ENCODE results near the gene NPTXR.
A peak's percentile ranks its signal among the peaks of the same experiment; 100 is the strongest.
"Not testable (repeated sequence)": the region's sequence is repeated elsewhere in the genome, so short reads cannot be mapped to it uniquely, and the experiment has no call there.

Gene NPTXR

DNA sequence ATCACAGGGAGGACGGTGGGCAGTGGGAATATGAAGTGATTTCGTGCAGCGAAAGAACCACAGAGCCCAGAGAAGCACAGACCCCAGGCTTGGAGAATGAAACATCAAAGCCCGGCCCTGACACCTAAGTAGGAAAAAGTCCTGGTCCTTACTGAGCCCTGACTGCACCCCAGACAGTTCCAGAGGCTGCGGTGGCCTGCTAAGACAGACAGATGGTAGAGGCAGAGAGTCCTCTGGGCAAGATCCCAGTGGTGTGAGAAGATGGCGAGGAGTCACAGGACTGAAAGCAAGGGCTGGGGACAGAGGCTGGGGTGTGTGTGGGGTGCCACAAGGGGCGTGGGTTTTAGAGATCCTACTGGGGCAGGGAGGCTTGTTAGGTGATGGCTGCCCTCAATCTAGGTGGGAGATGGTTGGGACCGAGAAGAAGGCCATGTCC lies 24.5 kb upstream of the NPTXR start:
- no peak for DNase-seq

DNA sequence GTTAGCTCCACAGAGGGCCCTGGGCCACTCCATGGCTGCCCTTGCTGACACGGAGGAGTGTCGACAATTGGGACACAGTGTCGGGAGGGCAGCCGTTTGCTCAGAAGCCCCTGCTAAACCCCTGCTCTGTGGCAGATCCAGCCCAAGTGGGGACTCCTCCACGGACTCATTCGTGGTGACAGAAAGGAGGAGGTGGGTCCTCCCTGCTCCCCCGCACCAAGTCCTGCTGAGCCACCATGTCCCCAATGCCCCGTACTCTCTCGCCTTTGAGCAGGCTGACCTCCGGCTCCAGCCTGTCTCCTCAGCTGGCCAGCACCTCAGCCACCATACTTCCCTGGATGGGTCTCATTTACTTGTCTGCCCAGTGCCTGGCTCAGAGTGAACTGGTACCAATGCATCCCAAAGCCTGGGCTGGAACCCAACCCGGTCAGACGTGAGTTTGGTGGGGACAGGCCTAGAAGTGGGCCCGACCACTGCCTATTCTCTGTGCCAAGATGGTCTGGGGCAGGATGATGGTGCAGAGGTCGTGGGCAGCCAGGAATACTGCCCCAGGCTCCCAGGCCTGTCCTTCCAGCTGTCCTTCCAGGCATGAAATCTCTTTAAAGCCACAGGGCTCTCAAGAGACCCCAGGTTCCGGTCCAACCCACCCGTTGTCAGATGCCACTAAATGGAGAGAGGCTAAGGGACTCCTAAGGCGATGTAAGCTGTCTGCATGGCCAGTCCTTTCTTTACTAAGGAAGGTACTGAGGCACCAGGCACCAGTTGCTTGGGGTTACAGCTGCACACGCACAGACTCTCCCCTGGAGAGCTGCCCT lies 23.9 kb upstream of the NPTXR start:
- no peak for DNase-seq

DNA sequence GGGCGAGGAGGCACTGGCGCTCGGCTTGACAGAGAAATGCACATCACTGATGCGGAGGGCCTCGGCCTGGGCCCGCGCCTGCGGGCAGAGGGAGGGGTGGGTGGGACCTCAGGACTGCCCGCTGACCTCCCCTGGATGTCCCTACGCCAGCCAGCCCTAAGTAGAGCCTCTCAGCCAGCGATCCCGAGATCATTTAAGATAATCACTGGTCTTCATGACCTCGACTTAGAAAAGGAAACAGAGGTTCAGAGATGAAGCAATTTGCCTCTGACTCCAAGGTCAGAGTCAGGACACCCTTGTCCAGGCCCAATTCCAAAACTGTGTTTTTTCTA lies 23.3 kb upstream of the NPTXR start:
- DNase-seq, result no peak

DNA sequence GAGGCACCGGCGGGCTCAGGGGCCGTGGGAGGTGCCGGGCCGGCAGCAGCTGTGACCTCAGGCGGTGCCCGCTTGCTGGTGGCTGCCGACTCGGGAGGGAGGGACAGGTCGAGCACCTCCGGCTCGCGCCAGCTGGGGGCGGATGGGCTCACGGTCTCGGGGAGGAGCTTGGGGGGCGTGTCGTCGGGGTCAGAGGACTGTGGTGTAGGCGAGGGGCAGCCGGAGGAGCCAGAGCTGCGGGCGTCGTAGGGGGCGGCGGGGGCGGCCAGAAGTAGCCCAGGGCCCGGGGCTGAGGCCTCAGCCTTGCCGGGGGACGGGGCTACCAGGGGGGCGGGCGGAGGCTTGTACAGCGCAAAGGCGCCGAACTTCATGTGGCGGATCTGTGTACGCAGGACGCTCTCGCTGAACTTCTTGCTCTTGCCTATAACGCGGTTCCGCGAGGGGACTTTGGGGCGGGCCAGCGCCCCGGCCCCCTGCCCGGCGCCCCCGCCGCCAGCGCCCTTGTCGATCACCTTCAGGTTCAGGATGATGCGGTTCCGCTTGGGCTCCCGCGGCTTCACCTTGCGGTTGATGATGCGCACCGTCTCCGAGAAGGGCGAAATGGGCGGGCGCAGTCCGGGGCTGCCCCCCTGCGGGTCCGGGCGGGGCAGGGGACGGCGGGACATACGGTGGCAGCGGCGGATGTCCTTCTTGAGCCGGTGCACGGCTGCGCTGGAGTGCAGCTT lies 22.7 kb upstream of the NPTXR start:
- no peak for DNase-seq

DNA sequence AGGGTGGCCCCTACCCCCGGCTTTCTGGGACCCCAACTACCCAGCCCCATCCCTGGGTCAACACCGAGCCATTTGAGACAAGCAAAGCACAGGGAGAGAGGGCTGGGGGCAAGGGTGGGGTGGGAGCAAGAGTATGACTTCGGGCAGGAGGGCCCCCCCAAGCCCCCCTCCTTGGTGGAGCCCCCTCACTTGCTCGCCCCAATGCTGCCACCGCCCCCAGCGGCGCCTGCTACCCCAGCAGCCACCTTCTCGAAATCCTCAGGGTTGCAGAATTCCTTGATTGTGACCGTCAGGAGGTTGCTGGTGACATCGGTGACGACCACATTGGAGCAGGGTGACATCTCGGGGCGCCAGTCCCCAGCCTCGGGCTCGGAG lies 22.2 kb upstream of the NPTXR start:
- no peak for DNase-seq

DNA sequence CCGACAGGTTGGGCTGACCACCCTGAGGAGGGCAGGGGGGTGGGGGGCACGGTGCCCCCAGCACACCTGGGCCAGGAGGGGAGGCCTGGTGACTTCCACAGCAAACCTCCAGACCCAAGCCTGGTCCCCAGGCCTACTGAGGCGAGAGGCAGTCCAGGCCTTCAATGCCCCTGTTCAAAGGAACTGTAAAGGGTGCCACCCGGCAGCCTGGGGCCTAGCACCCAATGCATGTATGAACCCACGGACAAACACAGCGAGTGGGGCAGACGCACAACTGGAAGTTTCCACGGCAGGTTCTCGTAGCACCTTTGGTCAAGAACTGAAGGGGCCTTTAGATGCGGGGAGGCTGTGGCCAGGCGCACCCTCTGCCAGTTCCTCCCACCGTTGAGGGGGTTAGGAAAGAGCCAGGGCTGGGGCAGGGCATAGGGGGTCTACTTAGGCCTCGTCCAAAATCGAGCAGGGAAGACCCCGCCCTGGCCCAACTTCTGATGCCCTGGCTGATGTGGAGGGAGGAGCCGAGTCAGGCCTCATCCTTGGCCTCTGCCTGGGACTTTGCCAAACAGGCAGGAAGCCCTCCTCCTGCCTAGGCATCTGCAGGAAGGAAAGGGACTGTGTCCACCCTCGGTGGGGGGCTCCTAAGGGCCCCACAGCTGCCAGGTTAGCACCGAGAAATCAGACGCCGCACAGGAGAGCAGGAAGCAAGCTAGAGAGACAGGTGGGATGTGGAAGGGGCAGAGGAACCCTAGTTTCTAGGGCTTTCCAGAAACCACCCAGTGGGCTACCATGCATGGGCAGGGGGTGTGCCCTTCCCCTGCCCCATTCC lies 21.6 kb upstream of the NPTXR start:
- DNase-seq, result no peak

DNA sequence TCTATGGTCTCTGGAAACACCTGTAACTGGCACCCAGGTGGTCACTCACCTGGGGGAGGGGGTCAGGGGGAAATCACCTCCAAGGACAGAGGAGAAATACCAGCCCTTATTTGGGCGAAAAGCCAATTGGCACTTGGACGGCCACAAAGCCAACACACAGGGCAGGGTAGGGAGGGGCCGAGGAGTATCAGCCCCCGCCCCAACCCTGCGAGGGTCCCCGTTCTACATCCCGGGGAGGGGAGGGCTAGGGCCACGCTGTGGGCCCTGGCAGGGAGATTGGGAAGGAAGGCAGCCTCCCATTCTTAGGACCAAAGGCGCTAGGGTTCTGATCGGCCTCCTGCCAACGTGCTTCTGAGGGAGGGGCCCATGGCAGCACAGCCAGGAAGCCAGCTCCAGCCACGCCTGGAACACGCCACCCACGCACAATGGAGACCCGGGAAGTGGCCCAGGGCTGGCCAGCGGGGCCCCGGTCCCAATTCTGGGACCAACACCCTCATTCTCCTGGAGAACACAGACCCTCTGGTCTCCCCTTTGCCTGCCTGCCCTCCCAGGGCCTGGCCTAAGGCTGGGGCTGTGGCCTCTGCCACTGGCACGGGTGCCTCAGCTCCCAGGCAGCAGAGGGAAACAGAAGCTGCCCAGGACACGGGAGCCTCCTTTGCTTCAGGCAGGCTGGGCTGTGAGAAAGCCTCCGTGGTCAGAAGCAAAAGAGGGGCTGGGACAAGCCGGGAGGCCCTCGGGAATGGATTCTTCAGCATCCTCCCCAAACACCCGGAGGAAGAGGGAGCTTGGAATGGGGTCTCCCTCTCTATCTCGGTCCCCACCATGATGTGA lies 20.7 kb upstream of the NPTXR start:
- no peak for DNase-seq

DNA sequence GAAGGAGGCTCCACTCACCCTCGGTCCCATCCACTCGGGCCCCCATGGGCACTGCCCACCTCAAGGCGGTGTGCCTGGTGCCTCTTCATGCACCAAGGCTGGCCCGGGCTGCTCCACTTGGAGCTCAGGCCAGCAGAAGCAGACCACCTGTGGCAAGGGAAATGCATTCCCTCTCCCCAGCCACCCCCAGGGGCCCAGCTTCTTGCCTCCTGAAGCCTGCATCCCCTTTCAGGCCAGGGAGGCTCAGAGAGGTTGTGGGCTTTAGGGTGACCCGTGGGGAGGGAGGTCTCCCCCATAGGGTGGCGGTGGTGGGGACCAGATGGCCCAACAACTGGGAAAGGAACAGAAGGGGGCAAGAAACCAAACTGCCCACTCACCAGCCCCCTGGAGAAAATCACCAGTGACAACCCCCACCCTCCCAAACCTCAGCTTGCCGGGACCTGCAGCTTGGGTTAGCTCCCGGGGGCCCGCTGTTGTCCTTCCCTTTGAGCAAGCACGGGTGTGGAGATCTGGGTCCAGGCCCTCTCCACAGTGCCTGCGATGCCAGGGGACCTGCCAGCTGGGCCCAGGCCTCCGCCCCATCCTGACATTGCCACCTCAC lies 19.8 kb upstream of the NPTXR start:
- no peak for DNase-seq

DNA sequence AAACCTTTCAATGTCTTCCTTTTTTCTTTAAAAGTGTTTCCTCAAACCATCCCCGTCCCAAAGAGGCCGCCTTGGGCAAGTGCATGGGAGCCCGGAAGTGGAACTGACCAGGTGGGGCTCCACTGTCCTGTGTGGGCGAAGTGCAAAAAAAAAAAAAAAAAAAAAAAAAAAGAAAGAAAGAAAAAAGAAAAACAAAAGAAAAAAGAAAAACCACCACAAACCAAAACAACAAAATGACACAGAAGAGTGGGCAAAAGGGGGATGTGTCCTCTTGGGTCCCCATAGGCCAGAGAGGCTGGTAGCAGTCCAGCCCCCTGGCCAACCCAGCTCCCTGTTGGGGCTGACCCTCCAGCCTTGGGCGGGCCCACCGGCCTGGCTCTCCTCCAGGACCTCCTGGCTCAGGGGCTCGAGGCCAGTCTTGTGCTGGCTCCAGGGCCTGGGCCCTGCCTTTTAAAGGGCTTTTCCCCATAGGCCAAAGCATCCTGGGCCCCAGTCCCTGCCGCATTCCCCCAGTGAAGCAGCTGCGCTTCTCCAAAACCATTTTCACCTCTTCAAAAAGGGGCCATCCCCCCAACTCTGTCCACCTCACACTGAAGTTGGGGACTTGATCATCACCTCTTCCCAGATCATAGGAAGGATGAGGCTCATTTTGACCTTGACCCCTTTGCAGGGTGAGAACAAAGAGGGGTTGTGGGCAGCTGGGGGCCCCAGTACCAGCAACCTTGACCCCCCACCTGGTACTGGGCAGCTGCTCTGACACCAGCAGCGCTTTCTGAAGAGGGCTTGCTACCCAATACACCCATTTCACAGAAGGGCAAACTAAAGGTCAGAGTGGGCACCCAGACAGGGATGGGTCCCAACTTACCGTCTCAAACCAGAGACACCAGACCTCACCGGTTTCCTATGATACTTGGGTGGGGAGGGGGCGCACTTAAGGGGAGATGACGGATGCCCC lies 18.8 kb upstream of the NPTXR start:
- DNase-seq, result no peak

DNA sequence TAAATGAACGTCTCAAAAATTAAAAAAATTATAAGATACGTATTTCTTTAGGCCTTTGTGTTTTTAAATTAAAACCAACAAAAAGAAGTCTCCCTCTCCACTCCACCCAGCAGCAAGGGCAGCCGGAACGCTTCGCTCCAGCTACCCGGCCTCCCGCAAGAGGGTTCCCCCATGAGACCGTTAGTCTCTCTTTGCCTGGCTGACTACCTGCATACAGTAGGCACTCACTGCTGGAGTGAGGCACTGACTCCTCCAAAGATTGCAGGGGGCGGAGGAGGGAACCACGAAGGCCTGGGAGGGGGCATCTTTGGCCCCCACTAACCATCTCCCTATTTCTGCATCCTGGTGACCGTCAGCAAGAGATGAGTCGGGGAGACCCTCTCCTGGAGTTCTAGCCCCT lies 18.1 kb upstream of the NPTXR start:
- DNase-seq, result no peak

DNA sequence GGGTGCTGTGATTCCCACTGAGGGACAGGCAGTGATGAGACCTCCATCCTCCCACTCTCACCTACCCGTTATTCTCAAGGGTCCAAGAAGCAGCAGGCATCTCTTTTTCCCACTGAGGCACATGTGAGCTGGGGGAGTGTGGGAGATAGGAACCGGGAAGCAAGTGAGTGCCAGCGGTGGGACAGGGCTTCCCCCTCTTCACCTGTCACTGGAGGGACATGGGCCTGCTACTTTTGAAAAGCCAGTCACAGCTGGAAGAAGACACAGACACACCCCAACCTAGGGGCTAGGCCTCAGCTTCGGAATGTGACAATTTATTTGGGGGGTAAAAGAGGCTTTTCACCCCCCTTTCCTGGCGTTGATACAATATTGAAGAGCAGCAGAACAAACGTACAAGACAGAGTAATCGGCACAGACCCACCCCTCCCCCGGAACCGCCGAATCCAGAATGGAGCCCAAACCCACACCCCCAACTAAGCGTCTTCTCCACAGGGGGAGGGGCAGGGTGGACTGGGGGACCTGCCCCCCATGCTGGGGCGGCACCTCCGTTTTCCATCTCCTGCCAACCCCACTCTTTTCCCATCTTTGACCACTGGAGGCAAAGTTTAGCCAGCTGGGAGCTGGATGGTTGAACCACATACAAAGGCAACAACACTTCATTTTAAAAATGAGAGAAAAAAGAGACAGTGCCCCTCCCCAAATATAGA lies 17.5 kb upstream of the NPTXR start:
- DNase-seq, result peak in 1 of 2 experiments; percentile 29

DNA sequence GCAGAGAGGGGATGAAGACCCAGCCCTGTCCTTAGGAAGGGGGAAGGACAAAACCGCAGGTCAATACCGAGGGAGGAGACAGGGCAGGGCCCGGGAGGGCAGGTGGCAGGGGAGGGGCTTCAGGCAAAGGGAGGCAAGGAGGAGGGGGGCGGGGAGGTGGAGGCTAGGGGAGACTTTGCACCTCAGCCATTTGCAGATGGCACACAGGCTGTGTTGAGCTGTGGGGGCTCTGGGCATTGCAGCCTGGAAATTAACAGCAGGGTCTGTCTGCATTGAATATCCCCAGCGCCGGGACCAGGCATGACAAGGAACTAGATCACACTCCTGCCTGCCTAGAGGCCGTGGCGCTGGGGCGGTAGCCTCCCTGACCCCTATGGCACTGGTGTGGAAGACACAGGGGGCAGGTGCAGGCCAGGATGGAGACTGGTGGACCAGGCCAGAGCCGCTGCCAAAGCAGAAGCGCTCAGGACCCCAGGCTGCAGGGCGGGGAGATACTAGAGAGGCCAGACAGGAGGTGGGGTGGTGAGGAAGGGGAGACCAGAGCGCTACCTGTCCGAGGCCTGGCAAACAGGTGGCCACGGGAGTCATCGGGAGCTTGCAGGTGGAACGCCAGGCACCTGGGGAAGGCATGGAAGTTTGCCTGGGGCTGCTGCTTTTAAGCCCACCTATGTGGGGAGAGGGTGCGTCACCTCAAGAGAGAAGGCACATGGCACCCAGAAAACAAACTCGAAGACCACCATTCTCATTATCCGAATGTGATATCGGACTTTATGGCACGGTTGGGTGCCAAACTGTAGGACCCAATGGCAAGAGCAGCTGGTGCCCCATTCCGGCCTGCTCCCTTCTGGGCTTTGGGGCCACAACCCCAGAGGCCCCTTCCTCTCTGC lies 16.7 kb upstream of the NPTXR start:
- DNase-seq, result no peak

DNA sequence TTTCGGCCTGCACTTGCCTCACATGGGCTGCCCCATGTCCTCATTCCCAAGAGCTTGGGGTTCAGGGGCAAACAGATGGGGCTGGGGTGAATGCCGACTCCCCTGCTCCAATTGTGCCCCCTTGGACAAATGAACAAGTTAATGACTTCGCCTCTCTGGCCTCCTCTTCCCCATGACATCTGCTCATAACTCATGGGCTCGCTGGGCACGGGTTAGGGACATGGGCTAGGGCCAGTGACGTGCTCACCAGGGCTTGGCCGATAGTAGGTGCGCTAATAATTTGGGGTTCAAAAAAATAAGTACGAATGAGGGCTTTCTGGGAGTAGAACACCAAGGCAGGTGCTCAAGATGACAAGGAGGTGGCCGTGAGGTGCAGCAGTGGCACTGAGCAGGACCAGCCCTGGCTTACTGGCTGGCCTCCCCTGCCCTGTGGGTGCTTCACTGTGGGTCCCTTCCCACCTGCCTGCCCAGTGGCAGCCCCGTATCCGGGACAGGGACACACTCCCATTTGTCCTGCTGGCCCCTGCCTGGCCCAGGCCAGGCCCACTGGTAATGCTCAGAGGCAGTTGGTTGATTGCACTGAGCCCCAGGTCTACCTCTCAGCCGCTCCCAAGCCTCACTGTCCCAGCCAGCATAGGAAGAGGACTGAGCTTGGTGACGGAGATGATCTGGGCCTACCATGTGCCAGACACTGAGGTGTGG lies 15.9 kb upstream of the NPTXR start:
- no peak for DNase-seq

DNA sequence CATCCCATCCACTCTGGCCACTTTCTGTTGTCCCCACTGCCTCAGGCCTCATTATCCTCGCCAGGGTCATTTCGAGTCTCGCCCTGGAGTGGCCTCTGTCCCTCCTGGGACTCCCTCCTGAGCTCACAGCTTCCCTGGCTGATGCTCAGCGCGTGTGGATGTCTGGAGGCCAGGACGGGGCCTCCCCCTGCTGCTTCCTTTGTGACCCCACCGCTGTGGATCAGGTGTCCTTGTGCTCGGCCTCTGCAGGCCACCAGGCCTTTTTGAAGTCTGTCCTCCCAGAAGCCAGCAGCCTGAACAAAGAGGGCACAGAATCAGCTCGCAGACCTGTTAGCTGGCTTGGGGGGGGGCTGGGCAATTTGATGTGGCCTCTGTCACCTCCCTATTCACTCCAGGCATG lies 14.7 kb upstream of the NPTXR start:
- no peak for DNase-seq

DNA sequence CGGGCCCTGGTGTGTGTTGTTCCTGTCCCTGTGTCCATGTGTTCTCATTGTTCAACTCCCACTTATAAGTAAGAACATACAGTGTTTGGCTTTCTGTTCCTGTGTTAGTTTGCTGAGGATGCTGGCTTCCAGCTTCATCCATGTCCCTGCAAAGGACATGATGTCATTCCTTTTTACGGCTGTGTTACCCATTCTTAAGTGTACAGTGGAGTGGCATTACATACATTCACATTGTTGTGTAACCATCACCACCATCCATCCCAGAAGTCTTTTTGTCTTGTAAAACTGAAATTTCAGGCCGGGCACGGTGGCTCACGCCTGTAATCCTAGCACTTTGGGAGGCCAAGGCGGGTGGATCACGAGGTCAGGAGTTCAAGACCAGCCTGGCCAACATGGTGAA lies 10.6 kb upstream of the NPTXR start:
- DNase-seq, result not testable (repeated sequence)

DNA sequence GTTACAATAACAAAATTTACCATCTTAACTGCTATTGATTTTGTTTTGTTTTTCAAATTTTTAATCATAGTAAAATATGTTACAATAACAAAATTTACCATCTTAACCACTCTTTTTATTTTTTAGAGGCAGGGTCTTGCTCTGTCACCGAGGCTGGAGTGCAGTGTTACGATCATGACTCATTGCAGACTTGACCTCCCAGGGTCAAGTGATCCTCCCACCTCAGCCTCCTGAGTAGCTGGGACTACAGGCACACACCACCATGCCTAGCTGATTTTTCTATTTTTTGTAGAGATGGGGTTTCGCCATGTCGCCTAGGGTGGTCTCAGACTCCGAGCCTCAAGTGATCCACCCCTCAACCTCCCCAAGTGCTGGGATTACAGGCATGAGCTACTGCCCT lies 10.1 kb upstream of the NPTXR start:
- not testable (repeated sequence) for DNase-seq

DNA sequence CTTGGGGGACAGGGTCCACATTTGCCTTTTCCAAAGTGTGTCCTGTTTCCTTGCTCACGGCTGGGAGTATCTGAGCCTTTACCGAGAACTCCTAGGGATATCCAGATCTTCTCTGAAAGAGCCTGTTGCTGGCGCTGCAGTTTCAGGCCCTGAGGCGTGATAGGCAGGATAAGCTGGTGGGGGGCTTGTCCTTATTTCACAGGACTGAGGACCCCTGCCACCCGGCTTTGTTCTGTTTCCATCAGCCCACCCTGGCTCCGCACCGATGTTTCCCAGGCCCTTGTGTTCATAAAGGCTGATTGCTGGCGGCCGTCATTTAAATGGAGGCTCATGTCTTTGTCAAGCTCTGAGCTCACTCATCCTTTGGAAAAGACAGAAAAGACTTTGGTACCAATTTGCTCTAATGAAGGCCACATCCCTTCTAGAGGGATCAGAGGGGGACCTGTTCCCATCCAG lies 9.4 kb upstream of the NPTXR start:
- DNase-seq, result no peak

DNA sequence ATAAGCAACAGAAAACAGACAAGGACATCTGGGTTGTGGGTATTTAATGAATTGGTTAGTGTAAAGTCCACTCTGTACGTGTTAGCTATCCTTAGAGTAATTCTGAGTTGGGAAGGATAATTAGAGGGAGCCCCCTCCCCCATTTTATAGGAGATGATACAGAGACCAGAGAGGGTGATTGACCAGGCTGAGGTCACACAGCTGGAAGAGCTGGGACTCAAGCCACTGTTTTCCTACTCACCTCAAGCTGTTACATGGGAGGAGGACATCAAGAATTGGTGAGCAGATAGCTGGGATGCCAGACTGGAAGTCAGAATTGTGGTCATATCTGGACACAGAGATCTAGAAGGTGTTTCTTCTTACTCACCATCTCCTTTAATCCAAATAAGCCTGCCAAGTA lies 8.7 kb upstream of the NPTXR start:
- no peak for DNase-seq

Measured in activated CD4-positive, alpha-beta T cell treated with anti-CD3 and anti-CD28 coated beads, Interleukin-2, amount 50 U/mL, for 48 hours (primary cell).